ENCODE results near the gene HIGD1C.
"Not testable (repeated sequence)": the region's sequence is repeated elsewhere in the genome, so short reads cannot be mapped to it uniquely, and the experiment has no call there.

The HIGD1C gene

GRCh38 chr12:50949801-50950302 lies 2.5 kb upstream of the HIGD1C start:
- Histone ChIP-seq H3K27me3 (replicated peaks; ENCODE audit: control insufficient read depth, insufficient read depth, low read length) (no peaks in the 10 kb centered on the region), H3K4me3 (replicated peaks; ENCODE audit: low read depth, low read length) (no peak overlapping the region), H3K36me3 (ENCODE audit: control insufficient read depth, insufficient read depth, low read length) (no peaks in the 10 kb centered on the region)
- TF ChIP-seq, protein P1, sequence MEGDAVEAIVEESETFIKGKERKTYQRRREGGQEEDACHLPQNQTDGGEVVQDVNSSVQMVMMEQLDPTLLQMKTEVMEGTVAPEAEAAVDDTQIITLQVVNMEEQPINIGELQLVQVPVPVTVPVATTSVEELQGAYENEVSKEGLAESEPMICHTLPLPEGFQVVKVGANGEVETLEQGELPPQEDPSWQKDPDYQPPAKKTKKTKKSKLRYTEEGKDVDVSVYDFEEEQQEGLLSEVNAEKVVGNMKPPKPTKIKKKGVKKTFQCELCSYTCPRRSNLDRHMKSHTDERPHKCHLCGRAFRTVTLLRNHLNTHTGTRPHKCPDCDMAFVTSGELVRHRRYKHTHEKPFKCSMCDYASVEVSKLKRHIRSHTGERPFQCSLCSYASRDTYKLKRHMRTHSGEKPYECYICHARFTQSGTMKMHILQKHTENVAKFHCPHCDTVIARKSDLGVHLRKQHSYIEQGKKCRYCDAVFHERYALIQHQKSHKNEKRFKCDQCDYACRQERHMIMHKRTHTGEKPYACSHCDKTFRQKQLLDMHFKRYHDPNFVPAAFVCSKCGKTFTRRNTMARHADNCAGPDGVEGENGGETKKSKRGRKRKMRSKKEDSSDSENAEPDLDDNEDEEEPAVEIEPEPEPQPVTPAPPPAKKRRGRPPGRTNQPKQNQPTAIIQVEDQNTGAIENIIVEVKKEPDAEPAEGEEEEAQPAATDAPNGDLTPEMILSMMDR (IDR thresholded peaks at IDR 0.05; ENCODE audit: insufficient read depth, low read length, poor library complexity, severe bottlenecking) = no peak
- DNase-seq (ENCODE audit: extremely low read depth, insufficient read length) = no peak

DNA sequence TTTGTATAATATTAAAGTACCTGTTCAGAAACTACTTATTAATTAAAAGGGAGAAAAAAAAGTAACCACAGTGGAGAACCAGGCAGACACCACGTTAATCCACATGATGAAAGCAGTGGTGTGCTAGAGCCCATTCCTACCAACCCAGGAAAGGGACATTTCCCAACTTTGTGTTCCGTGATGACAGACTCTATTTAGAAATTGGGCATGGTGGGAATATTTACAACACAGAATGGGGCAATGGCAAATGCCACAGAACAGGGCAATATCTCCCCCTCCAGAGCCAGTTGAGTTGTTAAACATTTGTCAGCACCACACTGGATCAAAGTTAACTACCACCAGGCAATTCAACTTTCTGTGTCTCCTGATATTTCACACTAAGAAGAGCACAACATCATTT lies 1.2 kb upstream of the HIGD1C start:
- H3K4me3 ChIP-seq (replicated peaks; ENCODE audit: low read depth, low read length) = no peak overlapping the region
- TF ChIP-seq, protein P1 (IDR thresholded peaks at IDR 0.05; ENCODE audit: insufficient read depth, low read length, poor library complexity, severe bottlenecking) = no peak

GRCh38 chr12:50953047-50953446 lies 703 bp downstream of the HIGD1C start:
- TF ChIP-seq, protein P1 (IDR thresholded peaks at IDR 0.05; ENCODE audit: insufficient read depth, low read length, poor library complexity, severe bottlenecking) = no peak
- Histone ChIP-seq H3K4me3 (replicated peaks; ENCODE audit: low read depth, low read length) (no peak overlapping the region), H3K36me3 (ENCODE audit: control insufficient read depth, insufficient read depth, low read length) (no peaks in the 10 kb centered on the region), H3K27me3 (replicated peaks; ENCODE audit: control insufficient read depth, insufficient read depth, low read length) (no peaks in the 10 kb centered on the region)
- DNase-seq (ENCODE audit: extremely low read depth, insufficient read length) = no peak

More for the DNA sequence above, 1.2 kb upstream of the HIGD1C start:
- H3K36me3 ChIP-seq (ENCODE audit: control insufficient read depth, insufficient read depth, low read length) = no peaks in the 10 kb centered on the region
- DNase-seq (ENCODE audit: extremely low read depth, insufficient read length) = no peak
- no peaks in the 10 kb centered on the region for H3K27me3 ChIP-seq (replicated peaks; ENCODE audit: control insufficient read depth, insufficient read depth, low read length)

GRCh38 chr12:50954789-50955188 lies 2.4 kb downstream of the HIGD1C start:
- H3K4me3 ChIP-seq (replicated peaks; ENCODE audit: low read depth, low read length); DNase-seq (ENCODE audit: extremely low read depth, insufficient read length); H3K27me3 ChIP-seq (replicated peaks; ENCODE audit: control insufficient read depth, insufficient read depth, low read length); H3K36me3 ChIP-seq (ENCODE audit: control insufficient read depth, insufficient read depth, low read length): not testable (repeated sequence)

GRCh38 chr12:50955288-50955687 lies 2.9 kb downstream of the HIGD1C start:
- TF ChIP-seq, protein P1 (IDR thresholded peaks at IDR 0.05; ENCODE audit: insufficient read depth, low read length, poor library complexity, severe bottlenecking) = no peak

GRCh38 chr12:50955697-50956096 lies 3.4 kb downstream of the HIGD1C start:
- Histone ChIP-seq H3K4me3 (replicated peaks; ENCODE audit: low read depth, low read length) (no peak overlapping the region), H3K36me3 (ENCODE audit: control insufficient read depth, insufficient read depth, low read length) (no peaks in the 10 kb centered on the region), H3K27me3 (replicated peaks; ENCODE audit: control insufficient read depth, insufficient read depth, low read length) (no peaks in the 10 kb centered on the region)
- no peak for DNase-seq (ENCODE audit: extremely low read depth, insufficient read length)
- TF ChIP-seq, protein P1 (IDR thresholded peaks at IDR 0.05; ENCODE audit: insufficient read depth, low read length, poor library complexity, severe bottlenecking) = no peak

More at GRCh38 chr12:50955288-50955687, 2.9 kb downstream of the HIGD1C start:
- DNase-seq (ENCODE audit: extremely low read depth, insufficient read length) = no peak
- no peaks in the 10 kb centered on the region for H3K36me3 ChIP-seq (ENCODE audit: control insufficient read depth, insufficient read depth, low read length)
- H3K4me3 ChIP-seq (replicated peaks; ENCODE audit: low read depth, low read length) = no peak overlapping the region
- H3K27me3 ChIP-seq (replicated peaks; ENCODE audit: control insufficient read depth, insufficient read depth, low read length) = no peaks in the 10 kb centered on the region
